ELF-1 (cell line): ENCODE data around the gene ERBB2.

Experiments
- DNase-seq: peaks from one replicate; pipeline ENCODE4 v3.0.0-alpha.2; 2016; ENCODE audit warnings: low read depth, low spot score

The ERBB2 gene

GRCh38 chr17:39699818-39700147 lies at the start of gene ERBB2:
Gene ERBB2, plus strand, starts transcription at chr17:39700064. Its CDS starts 175 bp downstream, at chr17:39700239.
- DNase-seq = peak; percentile 85

- DNase-seq = no peak
Measured at GRCh38 chr17:39650121-39650579, 49.7 kb upstream of the ERBB2 start.

- DNase-seq = no peak
Measured at GRCh38 chr17:39651923-39652586, 47.8 kb upstream of the ERBB2 start.

GRCh38 chr17:39652587-39653315 lies 47.1 kb upstream of the ERBB2 start:
- peak; percentile 88 for DNase-seq

GRCh38 chr17:39653316-39653661 lies 46.6 kb upstream of the ERBB2 start:
- no peak for DNase-seq

GRCh38 chr17:39653662-39654331 lies 46.1 kb upstream of the ERBB2 start:
- peak; percentile 65 for DNase-seq

GRCh38 chr17:39655105-39655504 lies 44.8 kb upstream of the ERBB2 start:
- no peak for DNase-seq

GRCh38 chr17:39658346-39658745 lies 41.5 kb upstream of the ERBB2 start:
- DNase-seq = no peak

GRCh38 chr17:39658760-39659159 lies 41.1 kb upstream of the ERBB2 start:
- DNase-seq = no peak

GRCh38 chr17:39659279-39660010 lies 40.4 kb upstream of the ERBB2 start:
- no peak for DNase-seq

GRCh38 chr17:39660011-39660360 lies 39.9 kb upstream of the ERBB2 start:
- no peak for DNase-seq

- no peak for DNase-seq
Measured at GRCh38 chr17:39660397-39661385, 39.2 kb upstream of the ERBB2 start.

- DNase-seq = no peak
Measured at GRCh38 chr17:39661744-39662541, 37.9 kb upstream of the ERBB2 start.

- no peak for DNase-seq
Measured at GRCh38 chr17:39662551-39663339, 37.1 kb upstream of the ERBB2 start.

GRCh38 chr17:39663340-39663687 lies 36.5 kb upstream of the ERBB2 start:
- no peak for DNase-seq

GRCh38 chr17:39663688-39664580 lies 35.9 kb upstream of the ERBB2 start:
- peak; percentile 78 for DNase-seq

- DNase-seq = no peak
Measured at GRCh38 chr17:39664581-39665561, 35.0 kb upstream of the ERBB2 start, which contains the start of gene TCAP. Gene TCAP, plus strand, starts transcription at chr17:39665349. Its CDS starts 11 bp downstream, at chr17:39665360.
